WI38 (cell line): Measurements from ENCODE around the gene TICAM2.

Source experiments
- H3K4me3 ChIP-seq: 2 replicates; pipeline ENCODE4 v1.5.1; 2011; ENCODE audit warnings: low read depth, mild to moderate bottlenecking, control low read depth, low read length
- TF ChIP-seq, protein P1 (sequence below): IDR thresholded peaks from 2 replicates; pipeline ENCODE4 v1.5.1; 2012; ENCODE audit warnings: low read depth, mild to moderate bottlenecking, control low read depth, low read length

Gene TICAM2

DNA sequence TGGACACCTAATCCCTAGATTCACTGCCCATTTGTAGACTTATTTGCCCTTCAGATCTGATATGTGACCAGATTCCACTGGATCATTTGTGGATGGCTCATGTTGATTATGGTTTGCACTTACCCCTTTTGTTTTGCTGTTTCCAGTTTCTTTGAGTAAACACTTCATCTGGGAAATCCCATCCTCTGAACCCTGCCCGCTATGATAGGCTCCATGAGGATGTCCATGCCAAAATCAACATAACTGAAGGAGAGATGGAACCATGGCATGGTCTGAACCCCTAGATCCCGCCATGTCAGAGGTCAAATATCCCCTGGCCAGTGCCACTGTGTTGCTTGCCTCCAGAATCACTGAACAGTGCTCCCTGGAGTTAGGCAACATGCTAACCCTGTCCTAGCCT is 46.0 kb downstream of the TICAM2 start:
- no peak overlapping the region for H3K4me3 ChIP-seq
- TF ChIP-seq, protein P1, sequence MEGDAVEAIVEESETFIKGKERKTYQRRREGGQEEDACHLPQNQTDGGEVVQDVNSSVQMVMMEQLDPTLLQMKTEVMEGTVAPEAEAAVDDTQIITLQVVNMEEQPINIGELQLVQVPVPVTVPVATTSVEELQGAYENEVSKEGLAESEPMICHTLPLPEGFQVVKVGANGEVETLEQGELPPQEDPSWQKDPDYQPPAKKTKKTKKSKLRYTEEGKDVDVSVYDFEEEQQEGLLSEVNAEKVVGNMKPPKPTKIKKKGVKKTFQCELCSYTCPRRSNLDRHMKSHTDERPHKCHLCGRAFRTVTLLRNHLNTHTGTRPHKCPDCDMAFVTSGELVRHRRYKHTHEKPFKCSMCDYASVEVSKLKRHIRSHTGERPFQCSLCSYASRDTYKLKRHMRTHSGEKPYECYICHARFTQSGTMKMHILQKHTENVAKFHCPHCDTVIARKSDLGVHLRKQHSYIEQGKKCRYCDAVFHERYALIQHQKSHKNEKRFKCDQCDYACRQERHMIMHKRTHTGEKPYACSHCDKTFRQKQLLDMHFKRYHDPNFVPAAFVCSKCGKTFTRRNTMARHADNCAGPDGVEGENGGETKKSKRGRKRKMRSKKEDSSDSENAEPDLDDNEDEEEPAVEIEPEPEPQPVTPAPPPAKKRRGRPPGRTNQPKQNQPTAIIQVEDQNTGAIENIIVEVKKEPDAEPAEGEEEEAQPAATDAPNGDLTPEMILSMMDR: no peak

DNA sequence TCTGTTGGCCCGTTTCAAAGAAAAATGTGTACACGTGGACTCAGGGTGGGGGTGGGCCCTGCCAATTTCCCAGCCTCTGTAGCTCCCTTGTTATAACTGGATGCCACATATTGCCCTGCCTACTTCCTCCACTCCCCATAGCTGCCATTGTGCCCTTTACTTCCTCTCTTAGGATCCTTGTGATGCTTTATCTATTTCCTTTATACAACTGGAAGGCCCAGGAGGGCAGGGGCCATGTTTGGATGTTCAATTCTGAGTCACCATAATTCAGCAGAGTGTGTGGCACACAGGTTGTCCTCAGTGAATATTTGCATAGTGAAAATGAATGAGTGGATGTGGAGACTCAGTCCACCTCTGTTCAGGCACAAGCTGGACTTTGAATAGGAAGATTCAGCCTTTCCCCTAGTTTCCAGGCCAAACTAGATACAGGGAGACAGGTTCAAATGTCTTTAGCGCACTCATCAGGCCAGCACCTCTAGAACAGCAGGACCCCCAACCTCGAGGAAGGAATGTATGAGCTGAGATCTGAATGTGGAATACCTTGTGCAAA is 47.1 kb downstream of the TICAM2 start:
- no peak overlapping the region for H3K4me3 ChIP-seq
- TF ChIP-seq, protein P1: no peak

DNA sequence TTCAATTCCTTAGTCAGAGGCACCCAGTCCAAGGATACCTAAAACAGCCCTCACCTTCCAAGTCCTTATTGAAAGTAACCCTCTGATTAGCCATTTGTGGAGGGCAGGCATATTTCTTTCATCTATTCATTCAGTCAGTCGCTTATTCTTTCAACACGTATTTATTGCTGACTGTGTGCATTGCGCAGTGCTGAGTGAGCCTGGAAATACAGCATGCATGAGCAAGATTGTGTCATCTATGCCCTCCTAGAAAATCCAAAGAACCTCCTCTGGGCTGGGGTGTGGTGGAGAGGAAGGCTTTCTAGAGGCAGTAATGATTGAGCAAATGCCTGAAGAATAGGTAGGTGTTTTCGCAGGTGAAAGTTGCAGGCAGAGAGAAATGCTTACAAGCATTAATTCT is 49.2 kb downstream of the TICAM2 start:
- no peak overlapping the region for H3K4me3 ChIP-seq
- TF ChIP-seq, protein P1: no peak

DNA sequence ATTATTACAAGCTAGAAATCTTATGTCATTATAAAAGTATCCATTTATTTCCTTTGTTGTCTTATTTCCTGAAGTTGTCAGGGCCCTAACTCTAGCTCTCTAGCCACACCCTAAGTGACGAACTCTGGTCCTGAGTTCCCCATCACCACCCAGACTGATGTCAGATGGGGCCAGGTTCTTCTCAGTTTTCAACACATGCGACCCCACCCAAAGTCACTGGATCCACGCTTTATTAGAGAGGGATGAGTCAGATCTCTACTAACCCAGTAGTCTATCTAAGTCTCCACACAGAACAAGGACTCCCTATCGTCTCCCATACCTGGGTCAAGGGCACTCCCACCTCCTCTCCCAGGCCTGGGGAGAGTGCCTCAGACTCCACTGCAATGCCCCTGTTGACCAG is 50.9 kb downstream of the TICAM2 start:
- TF ChIP-seq, protein P1: no peak

GRCh38 chr5:115549154-115549553 is 53.1 kb downstream of the TICAM2 start:
- TF ChIP-seq, protein P1: no peak
- no peak overlapping the region for H3K4me3 ChIP-seq

More for the DNA sequence above, 50.9 kb downstream of the TICAM2 start:
- no peak overlapping the region for H3K4me3 ChIP-seq

DNA sequence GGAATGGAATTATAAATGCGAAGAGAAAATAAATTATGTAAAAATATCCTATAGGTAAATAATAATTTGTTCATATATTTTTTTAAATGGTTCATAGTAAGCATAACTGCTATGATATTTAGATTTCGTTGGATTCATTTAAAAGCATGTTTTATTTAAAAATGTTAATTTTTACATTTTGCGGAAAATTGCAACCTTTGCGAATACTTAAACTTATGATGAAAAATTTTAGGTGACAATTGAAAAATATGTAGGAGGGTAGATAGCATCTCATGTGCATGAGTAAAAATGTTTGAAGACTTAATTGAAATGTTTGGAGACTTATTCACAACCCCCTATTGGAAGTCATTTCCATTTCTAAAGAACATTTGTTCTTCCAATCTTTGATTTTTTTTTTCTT is 53.6 kb downstream of the TICAM2 start:
- TF ChIP-seq, protein P1: no peak
- H3K4me3 ChIP-seq: no peak overlapping the region

DNA sequence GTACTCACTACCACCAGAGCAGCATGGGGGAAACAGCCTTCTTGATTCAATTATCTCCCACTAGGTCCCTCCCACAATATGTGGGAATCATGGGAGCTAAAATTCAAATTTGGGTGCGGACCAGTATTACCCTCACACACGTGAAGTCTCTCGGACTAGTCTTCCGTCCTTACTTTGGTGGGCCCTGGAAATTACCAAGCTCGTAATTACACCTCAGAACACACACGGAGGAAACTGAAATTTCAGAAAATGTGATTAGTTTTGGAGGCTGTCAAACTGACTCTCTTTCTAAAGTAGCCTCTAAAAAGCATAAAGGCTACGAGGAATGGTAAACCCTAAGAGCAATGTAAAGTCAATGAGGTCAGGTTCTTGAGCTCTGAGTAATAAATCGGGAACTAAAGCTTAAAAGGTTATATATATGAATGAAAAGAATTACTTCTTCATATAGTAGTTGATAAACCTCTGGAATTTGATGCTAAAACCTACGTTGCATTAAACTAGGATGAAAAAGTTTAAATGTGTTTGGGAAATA is 56.9 kb downstream of the TICAM2 start:
- TF ChIP-seq, protein P1: no peak
- H3K4me3 ChIP-seq: no peak overlapping the region; the same call in 1 of the 2 replicates
